HT-29 (cell line): ENCODE data around the gene USP37. TPM values are rescaled to one million over a fixed set of nuclear protein-coding genes. Genes with fewer than 3 reads are reported as not detected.
A peak's percentile ranks its signal among the peaks of the same experiment; 100 is the strongest.

Experiments
- DNase-seq: peaks from one replicate; pipeline ENCODE4 v3.0.0-alpha.2; 2015; ENCODE audit warnings: low spot score
- small RNA-seq: library from RNA; depleted of rRNA; stranded (forward); fragments of <200 nt; gene quantifications from one replicate; pipeline ENCODE3, GENCODE V24; 2014
- total RNA-seq: library from RNA; depleted of rRNA; stranded (reverse); fragments of >200 nt; shearing (Covaris generic); gene quantifications from 2 replicates; pipeline ENCODE4 v1.2.3, GENCODE V29; 2014; rRNA removed

Gene USP37
- total RNA-seq, 1 experiment from 2014 or later, result 3.9 TPM

DNA sequence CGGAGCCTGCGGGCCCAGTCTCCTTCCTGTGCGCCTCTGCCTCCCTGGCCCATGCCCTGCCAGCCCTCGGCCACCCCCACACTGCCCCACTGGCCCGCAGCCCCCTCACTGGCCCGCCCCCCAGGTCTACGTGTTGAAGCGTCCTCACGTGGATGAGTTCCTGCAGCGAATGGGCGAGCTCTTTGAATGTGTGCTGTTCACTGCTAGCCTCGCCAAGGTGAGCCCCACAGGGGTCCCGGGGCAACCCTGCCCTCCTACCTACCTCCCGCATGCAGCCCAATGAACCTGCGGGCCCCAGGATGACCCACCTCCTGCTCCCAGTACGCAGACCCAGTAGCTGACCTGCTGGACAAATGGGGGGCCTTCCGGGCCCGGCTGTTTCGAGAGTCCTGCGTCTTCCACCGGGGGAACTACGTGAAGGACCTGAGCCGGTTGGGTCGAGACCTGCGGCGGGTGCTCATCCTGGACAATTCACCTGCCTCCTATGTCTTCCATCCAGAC, 165.2 kb downstream of the USP37 start:
- DNase-seq, result no peak

DNA sequence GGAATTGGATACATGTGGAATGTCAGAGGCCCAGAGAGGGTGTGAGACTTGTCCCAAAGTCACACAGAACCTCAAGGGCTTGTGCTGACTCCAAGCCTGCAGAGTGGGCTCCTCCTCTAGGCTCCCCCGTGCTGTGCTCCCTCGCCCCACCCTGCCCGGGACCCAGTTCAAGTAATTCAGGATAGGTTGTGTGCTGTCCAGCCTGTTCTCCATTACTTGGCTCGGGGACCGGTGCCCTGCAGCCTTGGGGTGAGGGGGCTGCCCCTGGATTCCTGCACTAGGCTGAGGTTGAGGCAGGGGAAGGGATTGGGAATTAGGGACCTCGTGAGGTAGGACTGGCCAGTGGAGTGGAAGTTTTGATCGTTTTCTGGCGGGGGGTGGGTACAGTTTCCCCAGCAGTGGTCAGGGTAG, 165.7 kb downstream of the USP37 start:
- DNase-seq, result no peak

DNA sequence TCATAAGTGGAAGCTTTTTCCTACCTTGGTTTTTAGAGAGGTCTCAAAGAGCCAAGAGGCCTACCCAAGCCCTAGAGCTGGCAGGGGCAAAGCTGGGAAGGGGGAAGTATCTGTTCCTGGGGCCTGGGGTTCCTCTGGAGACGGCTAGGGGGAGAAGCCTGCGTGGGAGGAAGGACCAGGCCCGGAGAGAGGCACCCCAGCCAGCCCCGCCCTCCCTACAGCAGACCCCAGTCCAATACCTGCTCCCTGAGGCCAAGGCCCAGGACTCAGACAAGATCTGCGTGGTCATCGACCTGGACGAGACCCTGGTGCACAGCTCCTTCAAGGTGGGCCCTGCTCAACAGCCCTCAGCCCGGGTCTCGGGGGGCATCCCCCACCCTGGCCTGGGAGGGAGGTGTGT, 166.3 kb downstream of the USP37 start:
- DNase-seq, result no peak

DNA sequence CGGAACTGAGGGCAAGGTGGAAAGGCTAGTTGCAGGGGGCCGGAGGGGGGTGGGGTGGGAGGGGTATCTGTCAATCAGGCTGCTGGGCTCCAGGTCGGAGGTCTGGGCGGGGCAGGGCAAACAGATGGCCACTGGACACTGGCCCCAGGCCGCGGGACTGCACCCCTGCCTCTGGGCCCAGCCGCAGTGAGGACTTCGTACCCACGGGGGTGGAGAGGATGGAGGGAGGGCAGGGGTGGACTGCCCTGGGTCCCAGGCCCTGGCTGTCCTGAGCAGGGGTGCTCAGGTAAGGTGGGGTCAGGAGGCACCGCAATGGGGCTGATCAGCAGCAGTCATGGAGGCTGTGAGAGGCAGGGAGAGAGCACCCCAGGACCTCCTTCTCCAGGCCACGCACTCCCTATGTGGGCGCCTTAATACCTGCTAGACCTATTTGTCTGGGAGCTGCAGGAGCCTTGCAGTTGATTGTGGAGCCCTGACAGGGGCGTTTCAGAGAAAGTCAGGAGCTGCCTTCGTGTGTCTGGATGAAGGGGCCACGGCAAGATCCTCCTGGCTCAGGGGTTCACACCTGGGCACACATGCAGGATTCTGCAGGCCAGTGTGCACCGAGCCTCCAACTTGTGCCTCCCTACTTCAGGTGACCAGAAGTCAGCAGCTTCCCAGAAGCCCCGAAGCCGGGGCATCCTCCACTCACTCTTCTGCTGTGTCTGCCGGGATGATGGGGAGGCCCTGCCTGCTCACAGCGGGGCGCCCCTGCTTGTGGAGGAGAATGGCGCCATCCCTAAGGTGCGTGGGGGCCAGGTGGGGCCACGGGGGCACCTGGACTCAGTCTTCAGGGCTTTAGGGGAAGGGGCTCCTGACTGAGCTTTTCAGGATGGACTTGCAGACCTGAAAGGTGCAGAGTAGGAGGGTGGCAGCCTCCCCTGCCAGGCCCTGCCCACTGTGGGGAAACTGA, 166.9 kb downstream of the USP37 start:
- DNase-seq, result peak; percentile 23

Small RNA genes within 50 kb of the gene (small RNA-seq; reads per million reads assigned to genes)
- 35.4 reads per million, percentile 94 among the genes with 10 or more reads in this experiment for gene MIR26B
- gene RNU6-136P, result not detected

Other genes with a start within 250 kb of the USP37 start
- gene CATIP, start 211.5 kb downstream of the USP37 start, total RNA-seq, result 1.6 TPM in 1 of 2 replicates, not detected in the other
- 0.33 and 0.86 TPM in 2 replicates for gene SLC11A1, start 186.1 kb downstream of the USP37 start, total RNA-seq
- 132 and 151 TPM in 2 replicates for gene CTDSP1, start 168.5 kb downstream of the USP37 start, total RNA-seq
- gene VIL1, start 149.2 kb downstream of the USP37 start, total RNA-seq, result 230 and 247 TPM in 2 replicates
- gene CNOT9, start 488 bp upstream of the USP37 start, total RNA-seq, result 60.1 and 64.3 TPM in 2 replicates
- not detected in 2 replicates for gene PLCD4, start 39.5 kb upstream of the USP37 start, total RNA-seq
- gene ZNF142, start 91.3 kb upstream of the USP37 start, total RNA-seq, result 22.9 and 24.3 TPM in 2 replicates
- 54.2 and 60.4 TPM in 2 replicates for gene BCS1L, start 91.3 kb upstream of the USP37 start, total RNA-seq
- gene RNF25, start 103.7 kb upstream of the USP37 start, total RNA-seq, result 44.6 and 55.8 TPM in 2 replicates
- gene STK36, start 103.7 kb upstream of the USP37 start, total RNA-seq, result 17.9 and 22.4 TPM in 2 replicates
- 22.8 and 33.3 TPM in 2 replicates for gene TTLL4, start 142.5 kb upstream of the USP37 start, total RNA-seq
- 1.4 and 2.4 TPM in 2 replicates for gene CYP27A1, start 213.8 kb upstream of the USP37 start, total RNA-seq